HG02623 (cell line): ENCODE data around the gene DNAI1.
"Not testable (repeated sequence)": the region's sequence is repeated elsewhere in the genome, so short reads cannot be mapped to it uniquely, and the experiment has no call there.

ENCODE experiments used
- ATAC-seq: cut with Tn5 transposase; IDR thresholded peaks from one replicate; pipeline ENCODE4 v1.9.1; 2021; ENCODE audit warnings: moderate library complexity; ENCODE audit not compliant: unreplicated experiment

DNAI1 gene

GRCh38 chr9:34532041-34532440 is 73.4 kb downstream of the DNAI1 start:
- not testable (repeated sequence) for ATAC-seq

GRCh38 chr9:34536685-34537084 is 78.1 kb downstream of the DNAI1 start:
- ATAC-seq: no peak

GRCh38 chr9:34540827-34541226 is 82.2 kb downstream of the DNAI1 start:
- ATAC-seq: no peak

DNA sequence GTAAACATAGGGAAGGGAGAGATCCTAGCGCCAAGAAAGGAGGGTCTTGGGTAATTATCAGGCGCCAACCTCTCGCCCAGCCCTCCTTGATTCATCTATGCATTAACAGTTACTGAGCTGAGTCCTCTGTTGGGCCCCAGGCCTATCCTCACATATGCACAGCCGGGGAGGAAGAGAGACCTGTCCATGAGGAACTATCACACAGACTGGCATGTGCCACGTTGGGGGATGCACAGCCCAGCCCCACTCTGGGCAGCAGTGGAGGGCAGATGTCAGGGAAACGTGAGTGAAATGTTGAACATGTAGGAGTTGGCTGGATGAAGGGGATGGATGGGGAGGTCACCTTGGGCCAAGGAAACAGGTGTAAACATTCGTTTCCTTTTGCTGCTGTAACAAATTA is 82.9 kb downstream of the DNAI1 start:
- no peak for ATAC-seq

DNA sequence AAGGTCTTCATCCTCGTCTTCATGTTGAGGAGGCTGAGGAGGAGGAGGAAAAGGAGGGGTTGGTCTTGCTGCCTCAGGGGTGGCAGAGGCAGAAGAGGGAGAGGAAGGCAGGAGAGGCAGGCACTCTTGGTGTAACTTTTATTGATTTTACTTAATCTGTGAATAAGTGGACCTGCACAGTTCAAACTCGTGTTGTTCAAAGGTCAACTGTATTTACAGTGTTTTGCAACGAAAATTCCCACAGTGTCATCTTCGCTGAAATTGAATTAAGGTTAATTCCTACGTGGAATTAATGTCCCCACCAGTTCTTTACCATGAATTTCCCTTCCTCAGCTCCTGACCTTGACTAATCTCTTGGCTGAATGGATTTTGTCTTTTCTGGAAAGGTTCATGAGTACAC is 85.4 kb downstream of the DNAI1 start:
- no peak for ATAC-seq

DNA sequence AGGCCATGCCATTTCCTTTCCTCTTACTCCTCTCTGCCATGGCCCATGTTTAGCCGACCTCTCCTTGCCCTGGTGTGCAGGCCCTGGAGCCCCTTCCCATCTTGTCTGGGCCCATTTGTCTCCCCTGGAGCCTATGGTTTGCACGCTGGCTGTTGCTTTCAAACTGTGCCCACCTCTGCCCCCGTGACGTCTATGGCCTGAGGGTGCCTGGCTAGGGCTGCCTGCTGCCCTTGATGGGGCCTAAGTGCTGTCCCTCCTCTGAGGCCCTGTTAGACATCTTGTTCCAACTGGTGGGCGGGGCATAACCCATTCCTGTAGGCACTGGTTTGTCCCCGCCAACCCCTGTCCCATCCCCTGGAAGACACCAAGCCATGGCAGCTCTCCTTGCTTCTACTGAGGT is 86.9 kb downstream of the DNAI1 start:
- ATAC-seq: no peak

DNA sequence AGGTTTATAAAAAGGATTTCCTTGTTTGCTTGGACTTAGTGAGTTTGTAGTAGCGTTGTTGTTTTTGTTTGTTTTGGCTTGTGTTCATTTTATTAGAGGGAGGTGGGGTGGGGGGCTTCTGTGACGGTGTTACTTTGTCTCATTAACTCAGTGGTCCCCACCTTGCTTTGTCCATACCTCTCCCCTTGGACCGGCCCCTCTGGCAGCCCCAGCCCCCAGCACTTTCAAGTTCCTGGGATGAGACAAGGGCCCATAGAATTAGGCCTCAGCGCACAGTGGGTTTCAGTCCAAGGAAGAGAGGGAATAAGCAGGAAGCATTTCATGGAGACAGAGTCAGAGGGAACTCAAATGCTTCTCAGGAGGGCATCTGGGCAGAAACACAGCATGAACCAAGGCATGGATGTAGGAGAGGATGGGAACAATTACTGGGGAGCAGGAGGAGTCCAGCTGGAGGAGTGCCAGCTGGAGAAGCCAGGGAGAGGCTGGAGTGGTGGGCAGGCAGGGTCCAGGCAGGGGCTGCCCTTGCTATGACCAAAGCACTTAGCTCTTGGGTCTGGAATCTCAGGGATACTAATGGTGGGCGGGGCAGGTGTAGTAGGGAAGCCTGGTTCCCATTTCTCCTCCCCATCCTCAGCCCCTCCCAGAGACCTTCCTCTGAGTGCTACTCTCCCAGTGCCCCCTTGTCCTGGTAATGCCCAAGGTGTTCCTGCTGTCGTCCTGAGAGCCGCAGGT is 87.7 kb downstream of the DNAI1 start:
- ATAC-seq: no peak

- no peak for ATAC-seq
Observed at GRCh38 chr9:34546834-34547827, 88.5 kb downstream of the DNAI1 start.

DNA sequence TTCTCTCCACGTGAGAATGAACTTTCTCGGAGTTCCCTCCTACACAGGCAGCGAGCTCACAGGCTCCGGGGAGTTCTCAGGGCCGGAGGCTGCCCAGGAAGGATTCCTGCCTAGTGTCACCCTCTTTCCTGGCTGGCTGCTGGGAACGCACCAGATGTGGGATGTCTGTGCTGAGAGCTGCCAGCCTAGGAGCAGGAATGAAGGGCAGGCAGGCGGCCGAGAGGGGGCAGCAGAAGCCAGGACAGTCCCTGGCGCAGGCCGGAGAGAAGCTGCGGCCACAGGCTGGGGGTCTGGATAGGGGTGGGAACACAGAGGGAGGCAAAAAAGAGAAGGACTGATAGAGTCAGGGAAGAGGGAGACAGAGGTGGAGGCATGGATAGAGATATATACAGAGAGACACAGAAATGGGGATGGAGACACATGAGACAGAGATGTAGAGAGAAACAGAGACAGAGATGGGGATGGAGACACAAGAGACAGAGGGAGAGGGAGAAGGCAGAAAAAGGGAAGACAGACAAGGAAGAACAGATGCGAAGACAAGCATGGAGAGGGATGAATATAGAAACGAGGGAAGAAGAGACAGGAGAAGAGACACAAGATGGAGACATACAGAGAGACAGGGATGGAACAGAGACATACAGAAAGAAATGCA is 89.5 kb downstream of the DNAI1 start:
- no peak for ATAC-seq

GRCh38 chr9:34549407-34549732 is 90.8 kb downstream of the DNAI1 start:
- no peak for ATAC-seq

DNA sequence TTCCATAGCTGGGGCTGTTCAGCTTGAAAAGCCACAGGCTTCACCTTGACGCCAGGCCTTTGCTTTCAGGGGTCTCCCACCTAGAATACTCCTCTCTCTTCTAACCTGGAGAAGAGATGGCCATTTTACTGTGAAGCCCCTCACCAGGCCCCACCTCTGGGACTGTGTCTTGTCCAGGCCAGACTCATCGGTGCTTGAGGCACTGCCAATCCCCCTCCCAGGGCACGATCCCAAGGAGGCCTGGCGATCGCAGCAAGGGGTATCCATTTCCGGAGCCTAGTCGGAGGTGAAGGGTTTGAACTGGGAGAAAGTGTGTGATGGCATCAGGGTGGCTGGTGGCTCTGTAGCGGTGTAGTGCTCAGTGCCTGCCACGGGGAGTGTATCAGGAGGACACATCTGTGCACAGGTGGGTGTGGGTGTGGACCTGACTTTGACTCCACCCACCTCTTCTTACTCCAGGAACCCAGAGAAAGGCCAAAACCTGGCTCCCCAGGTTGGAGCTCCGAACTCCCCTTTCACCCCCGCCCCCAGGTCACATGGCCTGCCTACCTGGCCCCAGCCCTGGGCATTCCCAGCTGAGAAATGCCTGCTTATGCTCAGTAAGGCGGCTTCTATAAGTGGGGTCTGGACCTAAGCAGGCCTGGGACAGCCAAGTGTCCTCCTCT is 91.5 kb downstream of the DNAI1 start:
- no peak for ATAC-seq

DNA sequence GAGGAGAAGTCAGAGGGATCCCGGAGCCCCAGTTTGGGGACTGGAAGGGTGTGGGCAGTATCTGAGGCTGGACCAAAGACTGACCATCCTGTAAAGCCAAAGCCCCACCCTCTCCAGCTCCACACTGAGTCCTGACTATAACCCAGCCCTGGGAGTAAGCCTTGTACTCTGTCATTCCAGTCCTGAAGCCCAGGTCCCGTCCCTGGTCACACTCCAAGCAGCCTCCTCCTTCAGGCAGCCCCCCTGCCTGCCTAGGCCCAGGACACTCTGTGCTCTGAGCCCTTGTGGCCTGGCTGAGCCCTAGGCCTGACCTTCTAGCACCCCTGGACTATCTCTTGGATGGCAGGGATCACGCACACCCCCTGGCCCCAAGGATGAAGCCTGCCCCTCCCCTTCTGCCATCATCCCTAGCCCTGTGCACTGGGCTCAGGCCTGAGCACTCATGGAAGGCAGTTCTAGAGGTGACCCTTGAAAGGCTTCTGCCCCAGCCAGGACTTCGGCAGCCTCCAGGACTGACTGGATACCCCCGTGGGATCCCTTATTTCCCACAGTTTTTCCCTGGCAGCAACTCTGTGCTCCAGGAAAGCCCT is 92.2 kb downstream of the DNAI1 start:
- no peak for ATAC-seq

- no peak for ATAC-seq
Observed at GRCh38 chr9:34551751-34552605, 93.4 kb downstream of the DNAI1 start.

DNA sequence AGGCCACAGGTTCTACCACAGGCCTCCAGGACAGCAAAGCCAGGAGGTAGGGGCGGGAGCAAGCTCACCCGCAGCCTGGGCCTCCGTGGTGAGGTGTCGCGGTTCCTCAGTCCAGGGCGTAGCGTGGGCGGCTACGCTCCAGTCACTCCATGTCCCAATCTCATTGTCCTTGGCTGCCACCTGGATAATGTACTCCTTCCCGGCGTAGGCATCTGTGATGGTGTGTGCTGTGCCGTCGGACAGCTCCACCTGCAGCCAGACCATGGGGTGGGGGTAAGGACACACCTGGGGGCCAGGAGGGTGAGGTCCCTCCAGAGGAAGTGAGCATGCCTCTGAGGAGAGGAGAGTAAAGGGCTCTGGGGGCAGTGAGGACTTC is 94.0 kb downstream of the DNAI1 start:
- no peak for ATAC-seq

- no peak for ATAC-seq
Observed at GRCh38 chr9:34552986-34553385, 94.4 kb downstream of the DNAI1 start.

GRCh38 chr9:34553511-34554021 is 95.0 kb downstream of the DNAI1 start:
- no peak for ATAC-seq

DNA sequence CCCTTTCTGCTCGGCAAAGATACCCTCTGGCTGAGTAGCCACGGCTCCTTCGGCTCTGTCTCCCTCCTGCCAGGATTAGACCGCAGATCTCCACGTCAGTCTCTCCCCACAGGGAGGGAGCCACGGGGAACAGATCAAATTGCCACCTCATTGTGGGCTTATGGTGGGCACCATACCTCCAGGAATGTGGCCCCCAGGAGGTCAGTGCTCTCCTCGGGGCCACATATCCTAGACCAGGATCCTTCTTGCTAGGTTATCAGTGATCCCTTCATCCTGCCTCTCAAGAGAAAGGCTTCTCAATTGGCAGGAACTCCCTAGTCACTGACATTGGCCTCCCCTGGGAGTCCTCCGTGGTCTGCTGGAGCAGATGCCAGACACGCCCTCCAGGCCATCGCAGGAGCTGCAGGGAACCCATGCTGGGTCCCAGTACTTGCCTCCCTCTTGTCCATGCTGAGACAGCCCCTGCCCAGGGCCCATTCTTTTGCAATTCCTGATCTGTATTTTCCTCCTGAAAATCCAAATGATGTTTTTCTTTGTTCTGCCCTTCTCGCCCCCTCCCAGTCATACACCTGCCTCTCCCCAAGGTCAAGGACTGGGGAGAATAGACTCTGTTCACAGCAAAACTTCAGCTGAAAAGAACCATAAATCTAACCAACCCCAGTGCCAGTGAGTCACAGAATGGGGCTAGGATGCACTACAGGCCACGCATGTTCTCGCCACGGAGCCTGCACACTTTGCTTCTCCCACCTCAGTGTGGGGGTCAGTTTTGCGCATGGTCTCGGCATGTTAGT is 95.8 kb downstream of the DNAI1 start:
- ATAC-seq: no peak

- no peak for ATAC-seq
Observed at GRCh38 chr9:34555002-34555348, 96.4 kb downstream of the DNAI1 start.

GRCh38 chr9:34555500-34555899 is 96.9 kb downstream of the DNAI1 start:
- ATAC-seq: no peak
